Hematopoietic multipotent progenitor cell treated with erythropoietin and hydrocortisone succinate and interleukin-3 and kit ligand, for 15 days (in vitro differentiated cells): ENCODE data around the gene MRPL55.

Experiments used
- DNase-seq: peaks from one replicate; pipeline ENCODE4 v3.0.0-alpha.2; 2015; ENCODE audit warnings: low spot score

The MRPL55 gene

DNA sequence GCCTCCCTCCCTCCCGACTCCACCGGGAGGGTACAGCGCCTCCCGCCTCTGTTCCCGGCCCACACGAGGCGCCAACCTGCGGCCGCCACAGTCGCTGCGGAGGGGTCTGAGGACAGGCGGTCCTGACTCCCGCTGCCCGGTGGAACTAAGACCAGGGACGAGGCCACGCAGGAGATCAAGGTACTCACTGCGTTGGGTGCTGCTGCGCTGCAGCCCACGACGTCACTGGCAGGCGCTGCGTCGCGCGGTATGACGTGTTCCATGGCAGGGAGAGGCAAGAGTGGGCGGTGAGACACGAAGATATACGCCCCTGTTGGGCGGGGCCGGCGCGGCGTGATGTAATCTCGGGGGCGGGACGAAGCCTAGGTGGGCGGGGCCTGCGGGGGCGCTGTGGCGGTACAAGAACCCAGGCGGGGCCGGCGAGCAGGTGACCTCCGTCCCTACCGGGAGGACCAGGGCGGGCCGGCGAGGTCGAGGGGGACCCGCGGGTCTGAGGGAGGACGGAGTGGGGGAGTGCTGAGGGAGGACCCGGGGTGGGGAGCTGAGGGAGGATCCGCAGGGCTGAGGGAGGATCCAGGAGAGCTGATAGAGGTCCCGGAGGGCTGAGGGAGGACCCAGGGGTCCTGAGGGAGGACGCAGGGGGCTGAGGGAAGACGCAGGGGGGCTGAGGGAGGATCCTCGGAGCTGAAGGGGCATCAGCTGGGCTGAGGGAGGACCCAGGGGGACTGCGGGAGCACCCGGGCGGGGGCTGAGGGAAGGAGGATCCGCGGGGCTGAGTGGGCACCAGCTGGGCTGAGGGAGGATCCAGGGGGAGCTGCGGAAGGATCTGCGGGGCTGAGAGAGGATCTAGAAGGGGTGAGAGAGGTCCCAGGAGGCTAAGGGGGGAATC is at the start of gene MRPL55:
Gene MRPL55 (minus strand): TSS at position 227 of the 889 bp plus-strand sequence. CDS start 1,039 bp downstream, outside the sequence.
- DNase-seq: peak; percentile 98

DNA sequence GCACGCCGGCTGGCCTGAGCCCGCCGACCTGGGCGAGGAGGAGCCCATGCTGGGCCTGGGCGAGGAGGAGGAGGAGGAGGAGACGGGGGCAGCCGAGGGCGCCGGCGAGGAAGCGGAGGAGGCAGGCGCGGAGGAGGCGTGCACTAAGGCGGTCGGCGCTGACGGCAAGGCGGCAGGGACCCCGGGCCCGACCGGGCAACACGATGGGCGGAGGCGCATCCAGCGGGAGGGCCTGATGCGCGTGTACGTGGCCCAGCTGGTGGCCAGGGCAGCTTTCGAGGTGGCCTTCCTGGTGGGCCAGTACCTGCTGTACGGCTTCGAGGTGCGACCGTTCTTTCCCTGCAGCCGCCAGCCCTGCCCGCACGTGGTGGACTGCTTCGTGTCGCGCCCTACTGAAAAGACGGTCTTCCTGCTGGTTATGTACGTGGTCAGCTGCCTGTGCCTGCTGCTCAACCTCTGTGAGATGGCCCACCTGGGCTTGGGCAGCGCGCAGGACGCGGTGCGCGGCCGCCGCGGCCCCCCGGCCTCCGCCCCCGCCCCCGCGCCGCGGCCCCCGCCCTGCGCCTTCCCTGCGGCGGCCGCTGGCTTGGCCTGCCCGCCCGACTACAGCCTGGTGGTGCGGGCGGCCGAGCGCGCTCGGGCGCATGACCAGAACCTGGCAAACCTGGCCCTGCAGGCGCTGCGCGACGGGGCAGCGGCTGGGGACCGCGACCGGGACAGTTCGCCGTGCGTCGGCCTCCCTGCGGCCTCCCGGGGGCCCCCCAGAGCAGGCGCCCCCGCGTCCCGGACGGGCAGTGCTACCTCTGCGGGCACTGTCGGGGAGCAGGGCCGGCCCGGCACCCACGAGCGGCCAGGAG is 49.3 kb upstream of the MRPL55 start:
- DNase-seq: no peak

- DNase-seq: no peak
Measured at GRCh38 chr1:228157729-228158126, 48.6 kb upstream of the MRPL55 start.

DNA sequence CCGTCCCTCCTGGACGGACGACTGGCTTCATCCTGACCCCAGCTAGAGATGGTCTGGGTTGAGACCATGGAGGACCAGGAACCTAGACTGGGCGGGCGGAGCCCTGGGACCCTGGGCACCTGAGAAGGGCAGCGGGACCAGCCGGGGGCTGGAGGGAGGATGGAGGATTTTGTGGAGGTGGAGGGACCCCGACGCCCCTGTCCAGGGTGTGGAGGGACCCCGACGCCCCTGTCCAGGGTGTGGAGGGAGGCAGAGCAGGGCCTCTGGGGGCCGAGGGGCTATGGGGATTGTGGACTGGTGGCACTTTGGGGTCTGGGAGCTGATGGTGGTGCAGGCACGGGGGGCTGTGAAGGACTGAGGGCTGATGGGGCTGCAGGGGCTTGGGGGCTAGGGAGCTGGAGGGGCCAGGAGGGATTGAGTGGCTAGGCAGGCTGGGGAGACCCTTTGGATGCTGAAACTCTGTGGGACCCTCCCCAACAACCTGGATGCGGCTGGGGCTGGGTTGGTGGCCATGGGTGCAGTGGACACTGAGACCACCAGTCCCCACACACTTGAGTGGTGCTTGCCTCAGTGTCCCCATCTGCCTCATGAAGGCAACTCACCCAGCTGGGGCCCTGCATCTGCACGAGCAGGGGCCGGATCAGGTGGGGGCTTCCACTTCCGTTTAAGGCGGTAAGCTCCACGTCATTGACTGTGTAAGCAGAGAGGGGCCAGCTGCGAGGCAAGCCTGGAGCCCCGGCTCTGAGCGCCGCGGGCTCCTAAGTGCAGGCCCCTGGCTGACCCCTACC is 48.0 kb upstream of the MRPL55 start:
- no peak for DNase-seq

DNA sequence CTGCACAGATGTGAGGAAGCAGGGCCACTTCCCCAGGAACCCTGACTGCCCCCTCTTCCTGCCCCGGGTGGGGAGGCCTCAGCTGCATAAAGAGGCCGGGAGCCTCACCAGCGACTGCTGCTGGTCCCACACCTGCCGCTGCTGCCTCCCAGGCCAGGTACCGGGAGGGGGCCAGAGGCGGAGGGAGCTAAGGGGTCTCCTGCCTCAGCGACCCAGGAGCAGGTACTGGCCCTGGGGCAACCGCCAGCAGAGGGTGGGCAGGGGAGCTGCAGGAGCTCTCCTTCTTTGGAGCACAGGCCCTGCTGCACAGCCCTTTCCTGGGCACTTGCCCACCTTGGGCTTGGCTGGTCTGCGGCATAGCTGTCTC is 47.4 kb upstream of the MRPL55 start:
- DNase-seq: no peak

DNA sequence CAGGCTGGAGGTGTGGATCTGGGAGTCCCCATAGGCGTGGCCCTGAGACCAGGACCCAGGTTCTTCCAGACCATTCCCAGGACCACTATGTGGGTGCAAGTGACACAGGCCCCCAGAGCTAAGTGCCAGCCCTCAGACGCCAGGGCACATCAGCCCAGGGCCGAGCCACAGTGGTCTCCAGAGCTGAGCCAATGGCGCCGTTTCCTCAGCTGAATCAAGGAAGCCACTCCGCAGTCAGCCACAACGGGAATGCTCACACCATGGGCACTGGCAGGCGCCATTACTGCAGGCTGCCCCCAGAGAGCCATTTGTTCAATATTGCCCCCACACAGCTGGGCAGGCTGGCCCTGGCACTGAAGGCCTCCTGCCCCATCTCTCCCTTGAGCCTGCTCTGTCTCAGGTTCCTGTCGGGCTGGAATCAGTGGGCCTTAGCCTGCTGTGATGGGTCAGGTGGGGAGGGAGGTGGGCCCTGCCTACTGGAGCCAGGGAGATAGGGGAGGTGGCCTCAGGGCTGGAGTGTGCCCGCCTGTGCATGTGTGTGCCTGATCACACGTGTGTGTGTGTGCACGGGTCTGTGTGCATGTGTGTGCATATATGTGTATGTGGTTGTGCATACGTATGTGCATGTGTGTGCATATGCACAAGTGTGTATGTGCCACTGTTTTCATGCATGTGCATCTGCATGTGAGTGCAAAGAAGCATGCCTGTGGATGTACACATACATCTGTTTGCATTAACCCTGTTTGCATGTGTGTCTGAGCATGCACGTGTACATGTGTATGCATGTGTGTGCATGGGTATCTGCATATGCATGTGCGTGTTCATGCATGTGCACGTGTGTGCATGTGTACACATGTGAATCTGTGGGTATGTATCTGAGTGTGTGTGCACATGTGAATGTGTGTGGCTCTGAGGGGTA is 46.8 kb upstream of the MRPL55 start:
- DNase-seq: no peak

DNA sequence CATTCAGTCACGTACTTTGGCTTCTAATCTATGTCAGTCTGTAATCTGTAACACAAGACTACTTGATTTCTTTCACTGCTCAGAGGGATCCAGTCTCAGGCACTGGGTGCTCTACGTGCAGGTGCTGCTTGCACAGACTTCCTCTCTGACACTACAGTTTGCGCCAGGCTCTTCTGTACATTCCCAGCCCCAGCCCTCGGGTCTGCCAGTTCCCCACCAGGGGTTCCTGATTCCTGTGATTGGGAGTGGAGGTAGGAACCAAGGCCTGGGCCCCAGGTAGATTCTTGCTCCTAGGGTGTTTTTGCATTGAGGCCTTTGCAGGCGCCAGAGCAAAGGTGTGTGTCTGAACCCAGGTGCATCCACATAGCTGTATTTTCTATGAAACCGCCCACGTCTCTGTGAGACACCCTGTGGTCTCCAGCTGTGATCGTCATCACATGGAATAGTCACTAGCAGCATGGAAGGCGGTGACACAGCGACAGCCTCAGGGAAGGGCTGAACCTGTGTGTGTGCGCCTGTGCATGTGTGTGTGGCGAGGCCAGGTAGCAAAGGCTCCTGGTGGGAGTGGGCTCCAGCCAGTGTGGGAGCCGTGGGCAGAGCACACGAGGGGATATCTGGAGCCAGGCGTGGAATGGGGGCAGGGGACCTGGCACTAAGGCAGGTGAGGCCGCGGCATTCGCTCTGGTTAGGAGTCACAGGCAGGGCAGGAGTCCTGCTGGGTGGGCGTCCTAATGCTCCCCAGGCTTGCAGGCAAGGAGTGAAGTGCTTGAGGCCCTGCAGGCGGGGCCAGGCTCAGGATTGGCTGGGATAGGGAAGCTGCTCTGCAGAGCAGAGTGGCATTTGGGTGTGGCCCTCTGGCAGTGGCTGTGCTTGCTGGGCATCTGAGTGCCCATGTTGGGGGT is 45.8 kb upstream of the MRPL55 start:
- DNase-seq: no peak

DNA sequence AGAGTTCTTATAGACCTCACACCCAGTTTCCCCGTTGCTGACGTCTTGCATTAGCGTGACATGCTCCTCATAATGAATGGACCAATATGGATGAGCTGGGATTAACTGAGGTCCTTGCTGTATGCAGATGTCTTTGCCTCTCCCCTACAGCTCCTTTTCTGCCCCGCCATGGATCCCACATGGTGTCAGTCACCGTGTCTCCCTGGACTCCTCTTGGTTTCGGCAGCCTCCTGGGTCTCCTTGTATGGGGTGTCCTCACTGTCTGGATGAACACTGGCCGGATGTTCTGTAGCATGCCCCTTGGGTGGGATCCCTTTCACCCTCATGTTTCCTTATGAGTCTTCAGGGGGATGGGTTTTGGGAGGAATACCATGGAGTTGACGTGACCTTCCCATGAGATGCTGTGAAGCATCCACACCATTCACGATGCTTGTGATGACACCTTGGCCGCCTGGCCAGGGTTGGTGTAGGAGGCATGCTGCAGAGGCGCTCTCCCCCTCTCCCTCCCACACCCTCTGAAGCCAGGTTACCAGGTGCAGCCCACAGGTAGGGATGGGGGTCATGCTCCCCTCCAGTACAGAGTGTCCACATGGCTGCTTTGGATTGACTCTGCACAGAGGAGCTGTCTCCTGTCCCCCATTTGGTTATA is 45.0 kb upstream of the MRPL55 start:
- no peak for DNase-seq

- DNase-seq: no peak
Measured at GRCh38 chr1:228152918-228153258, 43.8 kb upstream of the MRPL55 start.

DNA sequence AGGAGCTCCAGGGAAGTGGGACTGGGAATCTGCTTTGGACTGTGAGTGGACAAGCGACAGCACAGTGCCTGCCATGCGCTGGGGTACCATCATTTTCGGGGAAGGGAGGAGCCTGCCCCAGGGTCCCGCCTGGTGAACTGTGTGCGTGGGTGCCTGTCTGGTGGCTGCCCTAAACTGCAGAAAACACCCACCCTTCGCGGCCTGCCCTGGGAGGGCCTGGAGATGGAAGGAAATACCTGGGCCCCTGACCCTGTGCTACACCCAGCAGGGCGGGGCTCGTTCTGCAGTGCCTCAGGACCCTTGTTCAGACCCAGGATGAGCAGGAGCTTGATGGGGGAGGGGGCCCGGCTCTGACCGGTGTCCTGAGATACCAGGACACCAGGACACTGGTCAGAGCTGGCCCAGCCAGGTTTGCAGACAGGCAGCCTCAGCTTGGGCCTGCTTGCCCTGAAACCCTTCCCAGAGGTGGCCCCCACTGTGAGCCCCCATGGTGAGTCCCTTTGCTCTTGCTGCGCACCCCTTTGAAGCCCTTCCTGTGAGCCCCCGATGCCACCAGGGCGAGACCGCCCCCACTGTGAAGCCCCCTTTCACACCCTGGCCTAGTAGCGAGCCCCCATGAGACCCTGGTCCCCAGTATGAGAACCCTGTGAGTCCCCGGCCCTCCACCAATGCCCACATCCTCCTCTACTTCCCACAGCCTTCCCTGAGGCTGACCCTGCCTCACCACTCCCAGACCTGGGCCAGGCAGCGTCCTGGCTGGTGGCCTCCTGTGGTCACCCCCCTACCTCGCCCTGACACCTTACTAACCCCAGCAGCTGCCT is 43.2 kb upstream of the MRPL55 start:
- DNase-seq: no peak

- DNase-seq: no peak
Measured at GRCh38 chr1:228151180-228151925, 42.3 kb upstream of the MRPL55 start.

- DNase-seq: no peak
Measured at GRCh38 chr1:228150461-228151179, 41.5 kb upstream of the MRPL55 start.

- DNase-seq: no peak
Measured at GRCh38 chr1:228150120-228150460, 41.0 kb upstream of the MRPL55 start.

DNA sequence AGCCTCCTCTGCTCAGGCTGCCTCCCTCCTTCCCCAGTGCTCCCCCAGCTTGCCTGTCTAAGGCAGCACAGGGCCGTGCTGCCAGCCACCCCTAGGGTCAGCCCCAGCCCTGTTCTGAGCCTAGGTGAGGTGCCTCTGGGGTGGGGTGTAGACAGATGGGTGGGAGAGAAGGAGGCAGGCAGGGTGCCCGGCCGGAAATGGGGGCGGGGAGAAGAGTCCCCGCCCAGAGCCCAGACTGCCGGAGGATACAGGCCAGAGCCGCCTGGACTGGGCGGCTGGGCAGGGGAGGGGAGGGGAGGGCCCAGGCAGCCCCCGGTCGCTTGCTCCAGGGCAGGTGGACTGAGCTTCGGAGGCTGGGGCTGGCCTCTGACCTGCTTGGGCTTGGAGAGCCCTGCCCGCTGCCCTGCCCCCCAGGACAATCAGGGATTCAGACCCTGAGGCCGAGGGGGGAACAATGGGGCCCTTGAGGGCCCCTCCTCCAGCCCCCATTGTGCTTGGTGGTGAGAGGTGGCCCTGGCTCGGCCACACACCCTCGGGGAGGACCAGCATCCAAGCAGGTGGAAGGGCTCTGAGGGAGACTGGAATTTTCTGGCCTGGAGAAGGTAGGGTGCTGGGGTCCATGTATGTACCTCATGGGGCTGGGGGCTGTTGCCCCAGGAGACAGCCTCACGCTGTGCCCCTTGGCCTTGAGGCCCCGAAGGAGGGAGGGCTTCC is 40.5 kb upstream of the MRPL55 start, which contains the start of gene GJC2:
Gene GJC2 (plus strand): TSS at position 525 of the 714 bp plus-strand sequence. CDS start 7,829 bp downstream, outside the sequence.
- DNase-seq: no peak

DNA sequence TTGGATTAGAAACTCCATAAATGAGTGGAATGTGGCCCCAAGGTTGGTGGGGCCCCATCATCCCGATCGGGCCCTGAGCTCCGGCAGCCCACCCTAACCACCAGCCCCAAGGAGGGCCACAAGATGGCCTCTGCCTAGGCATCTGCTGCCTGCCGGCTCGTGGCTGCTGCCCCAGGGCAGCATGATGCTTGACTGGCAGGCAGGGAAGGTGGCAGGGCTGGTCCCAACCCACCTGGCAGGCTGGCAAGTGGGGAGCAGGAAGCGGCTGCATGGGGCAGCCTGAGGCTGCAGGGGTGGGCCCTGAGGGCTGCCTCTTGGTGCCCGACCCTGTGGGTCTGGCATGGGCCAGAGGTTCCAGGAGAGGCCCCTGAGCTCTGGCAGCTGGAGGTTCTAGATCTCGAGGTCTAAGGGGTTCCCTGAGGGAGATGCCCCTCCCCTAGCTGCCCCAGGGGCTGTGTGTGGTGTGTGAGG is 39.9 kb upstream of the MRPL55 start:
- DNase-seq: no peak

- no peak for DNase-seq
Measured at GRCh38 chr1:228148196-228148861, 39.2 kb upstream of the MRPL55 start.
